ENCODE measurements around the gene TIGD4. TPM values are rescaled to one million over a fixed set of nuclear protein-coding genes. Genes with fewer than 3 reads are reported as not detected.
A peak's percentile ranks its signal among the peaks of the same experiment; 100 is the strongest.

The TIGD4 gene
- total and polyA plus RNA-seq, 2 of the 13 experiments (the other 11 are each of a cell fraction or from before 2014, with no cell fraction given): 0.15 to 0.62 TPM

DNA sequence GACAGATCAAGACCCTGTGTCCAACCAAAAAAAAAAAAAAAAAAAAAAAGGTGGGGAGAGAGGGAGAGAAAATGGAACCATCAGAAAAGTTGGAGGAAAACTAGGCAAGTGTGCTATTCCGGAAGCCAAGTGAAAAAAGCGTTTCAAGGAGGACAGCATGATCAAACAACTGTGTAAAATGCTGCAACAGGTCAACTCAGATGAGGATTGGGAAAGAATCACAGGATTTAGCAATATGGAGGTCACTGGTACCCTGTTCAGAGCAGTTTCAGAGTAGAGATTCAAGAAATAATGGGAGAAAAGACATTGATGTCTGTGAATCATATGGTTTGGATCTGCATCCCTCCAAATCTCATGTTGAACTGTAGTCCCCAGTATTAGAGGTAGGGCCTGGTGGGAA is 47.5 kb downstream of the TIGD4 start:
- no peaks in the 10 kb centered on the region for H3K27me3 ChIP-seq (ENCODE audit: control insufficient read depth in 1 of 2, insufficient read depth in 2 of 2, low read length in 2 of 2)
- no peak overlapping the region for H3K9ac ChIP-seq (ENCODE audit: insufficient read depth, low read depth, low read length)
- no peaks in the 10 kb centered on the region for H3K79me2 ChIP-seq (ENCODE audit: insufficient read depth, low read length)
- no peak overlapping the region for H3K4me2 ChIP-seq (ENCODE audit: low read depth, low read length)
- POLR2A ChIA-PET: no interaction called here
- ATAC-seq (no peak), DNase-seq (ENCODE audit: low spot score) (no peak), FAIRE-seq (no peak)
- peak; percentile 80; the same call in 1 of the 2 replicates for TF ChIP-seq CEBPB (IDR thresholded peaks at IDR 0.05; ENCODE audit: borderline replicate concordance, low read depth, low read length)
- TF ChIP-seq KAT2B (IDR thresholded peaks at IDR 0.05; ENCODE audit: borderline replicate concordance, low read depth, low read length): no peak
- TF ChIP-seq, protein P1, sequence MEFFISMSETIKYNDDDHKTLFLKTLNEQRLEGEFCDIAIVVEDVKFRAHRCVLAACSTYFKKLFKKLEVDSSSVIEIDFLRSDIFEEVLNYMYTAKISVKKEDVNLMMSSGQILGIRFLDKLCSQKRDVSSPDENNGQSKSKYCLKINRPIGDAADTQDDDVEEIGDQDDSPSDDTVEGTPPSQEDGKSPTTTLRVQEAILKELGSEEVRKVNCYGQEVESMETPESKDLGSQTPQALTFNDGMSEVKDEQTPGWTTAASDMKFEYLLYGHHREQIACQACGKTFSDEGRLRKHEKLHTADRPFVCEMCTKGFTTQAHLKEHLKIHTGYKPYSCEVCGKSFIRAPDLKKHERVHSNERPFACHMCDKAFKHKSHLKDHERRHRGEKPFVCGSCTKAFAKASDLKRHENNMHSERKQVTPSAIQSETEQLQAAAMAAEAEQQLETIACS (CRISPR knock-in tag; IDR thresholded peaks at IDR 0.05): no peak
- TF ChIP-seq, protein P2, sequence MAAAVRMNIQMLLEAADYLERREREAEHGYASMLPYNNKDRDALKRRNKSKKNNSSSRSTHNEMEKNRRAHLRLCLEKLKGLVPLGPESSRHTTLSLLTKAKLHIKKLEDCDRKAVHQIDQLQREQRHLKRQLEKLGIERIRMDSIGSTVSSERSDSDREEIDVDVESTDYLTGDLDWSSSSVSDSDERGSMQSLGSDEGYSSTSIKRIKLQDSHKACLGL (CRISPR knock-in tag; IDR thresholded peaks at IDR 0.05): no peak
- no peak for TF ChIP-seq PHF20 (CRISPR knock-in tag; IDR thresholded peaks at IDR 0.05)
- TF ChIP-seq ZFYVE20 (CRISPR knock-in tag; IDR thresholded peaks at IDR 0.05; ENCODE audit: borderline replicate concordance, low read depth): no peak
- TF ChIP-seq NR2C2 (CRISPR knock-in tag; IDR thresholded peaks at IDR 0.05; ENCODE audit: borderline replicate concordance): 0 out of 2 replicates have a peak, but pooled peaks have one; percentile 47
- no peak for TF ChIP-seq RCOR2 (CRISPR knock-in tag; IDR thresholded peaks at IDR 0.05)
- TF ChIP-seq, protein P3, sequence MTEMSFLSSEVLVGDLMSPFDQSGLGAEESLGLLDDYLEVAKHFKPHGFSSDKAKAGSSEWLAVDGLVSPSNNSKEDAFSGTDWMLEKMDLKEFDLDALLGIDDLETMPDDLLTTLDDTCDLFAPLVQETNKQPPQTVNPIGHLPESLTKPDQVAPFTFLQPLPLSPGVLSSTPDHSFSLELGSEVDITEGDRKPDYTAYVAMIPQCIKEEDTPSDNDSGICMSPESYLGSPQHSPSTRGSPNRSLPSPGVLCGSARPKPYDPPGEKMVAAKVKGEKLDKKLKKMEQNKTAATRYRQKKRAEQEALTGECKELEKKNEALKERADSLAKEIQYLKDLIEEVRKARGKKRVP (CRISPR knock-in tag; IDR thresholded peaks at IDR 0.05): peak in 1 of 2 experiments; percentile 51; a peak in 1 of 4 replicates
- TF ChIP-seq ATF1 (CRISPR knock-in tag; IDR thresholded peaks at IDR 0.05): no peak
- TF ChIP-seq ZNF180 (CRISPR knock-in tag; IDR thresholded peaks at IDR 0.05; ENCODE audit: borderline replicate concordance, low read depth): no peak
- H3K9me3 ChIP-seq (ENCODE audit: low read length): no peaks in the 10 kb centered on the region
- no TSS peak for BruUV-seq (replicated peaks)
- H3K4me3 ChIP-seq (replicated peaks in 1 of 3; ENCODE audit: insufficient read depth in 1 of 3, low read depth in 2 of 3, low read length in 3 of 3): no peak overlapping the region
- H3K4me1 ChIP-seq (ENCODE audit: insufficient read depth, low read length): no peaks in the 10 kb centered on the region
- intact Hi-C loops (cut with micrococcal nuclease; ENCODE audit: unreplicated experiment): no loop called here
- WGBS (ENCODE audit: low lambda C conversion rate): 5% methylated on average over 2 of the region's 2 CpGs
- H4K20me1 ChIP-seq (ENCODE audit: insufficient read depth, low read length): no peaks in the 10 kb centered on the region
- CTCF ChIA-PET (ENCODE audit: low intra/inter-chr PET ratio, low total read pairs): no interaction called here
- in situ Hi-C loops (cut with HindIII; ENCODE audit: extremely low pct_ligation_motif_present, low pct_unique_long_range_greater_than_20kb): no loop called here
- H3K36me3 ChIP-seq (replicated peaks in 1 of 2; ENCODE audit: control insufficient read depth in 1 of 2, insufficient read depth in 2 of 2, low read length in 2 of 2): no peaks in the 10 kb centered on the region
- H2AFZ ChIP-seq (ENCODE audit: low read length): no peak overlapping the region
- H3K27ac ChIP-seq (ENCODE audit: extremely low read length, insufficient read depth, low read length): no peak overlapping the region
